Skeletal muscle cell (primary cell): ENCODE measurements around the gene TRIM17.

Experiments used
- DNase-seq: peaks from one replicate; pipeline ENCODE4 v3.0.0-alpha.2; 2010; ENCODE audit warnings: low read depth
- H3K4me3 ChIP-seq: 2 replicates; pipeline ENCODE4 v1.5.1; 2011; ENCODE audit warnings: low read depth, mild to moderate bottlenecking, control low read depth, low read length, moderate library complexity

Gene TRIM17

DNA sequence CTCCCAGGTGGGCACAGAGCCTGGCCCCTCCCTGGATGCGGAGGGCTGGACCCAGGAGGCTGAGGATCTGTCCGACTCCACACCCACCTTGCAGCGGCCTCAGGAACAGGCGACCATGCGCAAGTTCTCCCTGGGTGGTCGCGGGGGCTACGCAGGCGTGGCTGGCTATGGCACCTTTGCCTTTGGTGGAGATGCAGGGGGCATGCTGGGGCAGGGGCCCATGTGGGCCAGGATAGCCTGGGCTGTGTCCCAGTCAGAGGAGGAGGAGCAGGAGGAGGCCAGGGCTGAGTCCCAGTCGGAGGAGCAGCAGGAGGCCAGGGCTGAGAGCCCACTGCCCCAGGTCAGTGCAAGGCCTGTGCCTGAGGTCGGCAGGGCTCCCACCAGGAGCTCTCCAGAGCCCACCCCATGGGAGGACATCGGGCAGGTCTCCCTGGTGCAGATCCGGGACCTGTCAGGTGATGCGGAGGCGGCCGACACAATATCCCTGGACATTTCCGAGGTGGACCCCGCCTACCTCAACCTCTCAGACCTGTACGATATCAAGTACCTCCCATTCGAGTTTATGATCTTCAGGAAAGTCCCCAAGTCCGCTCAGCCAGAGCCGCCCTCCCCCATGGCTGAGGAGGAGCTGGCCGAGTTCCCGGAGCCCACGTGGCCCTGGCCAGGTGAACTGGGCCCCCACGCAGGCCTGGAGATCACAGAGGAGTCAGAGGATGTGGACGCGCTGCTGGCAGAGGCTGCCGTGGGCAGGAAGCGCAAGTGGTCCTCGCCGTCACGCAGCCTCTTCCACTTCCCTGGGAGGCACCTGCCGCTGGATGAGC lies 44.3 kb downstream of the TRIM17 start:
- DNase-seq = no peak
- no peak overlapping the region for H3K4me3 ChIP-seq

GRCh38 chr1:228371741-228372182 lies 44.9 kb downstream of the TRIM17 start:
- no peak overlapping the region for H3K4me3 ChIP-seq
- no peak for DNase-seq

DNA sequence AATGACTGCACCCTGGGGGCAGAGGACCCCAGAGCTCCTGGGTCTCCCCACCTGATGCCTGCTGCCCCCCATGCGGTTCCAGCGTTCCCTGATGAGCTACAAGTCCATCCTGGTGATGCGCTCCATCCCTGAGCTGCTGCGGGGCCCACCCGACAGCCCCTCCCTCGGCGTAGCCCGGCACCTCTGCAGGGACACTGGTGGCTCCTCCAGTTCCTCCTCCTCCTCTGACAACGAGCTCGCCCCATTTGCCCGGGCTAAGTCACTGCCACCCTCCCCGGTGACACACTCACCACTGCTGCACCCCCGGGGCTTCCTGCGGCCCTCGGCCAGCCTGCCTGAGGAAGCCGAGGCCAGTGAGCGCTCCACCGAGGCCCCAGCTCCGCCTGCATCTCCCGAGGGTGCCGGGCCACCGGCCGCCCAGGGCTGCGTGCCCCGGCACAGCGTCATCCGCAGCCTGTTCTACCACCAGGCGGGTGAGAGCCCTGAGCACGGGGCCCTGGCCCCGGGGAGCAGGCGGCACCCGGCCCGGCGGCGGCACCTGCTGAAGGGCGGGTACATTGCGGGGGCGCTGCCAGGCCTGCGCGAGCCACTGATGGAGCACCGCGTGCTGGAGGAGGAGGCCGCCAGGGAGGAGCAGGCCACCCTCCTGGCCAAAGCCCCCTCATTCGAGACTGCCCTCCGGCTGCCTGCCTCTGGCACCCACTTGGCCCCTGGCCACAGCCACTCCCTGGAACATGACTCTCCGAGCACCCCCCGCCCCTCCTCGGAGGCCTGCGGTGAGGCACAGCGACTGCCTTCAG lies 45.5 kb downstream of the TRIM17 start:
- H3K4me3 ChIP-seq = no peak overlapping the region
- DNase-seq = no peak

- H3K4me3 ChIP-seq = no peak overlapping the region
- DNase-seq = no peak
These were observed 46.2 kb downstream of the TRIM17 start for GRCh38 chr1:228370439-228370940.

GRCh38 chr1:228369608-228370438 lies 46.8 kb downstream of the TRIM17 start:
- H3K4me3 ChIP-seq = no peak overlapping the region
- DNase-seq = no peak

- DNase-seq = no peak
- H3K4me3 ChIP-seq = no peak overlapping the region
These were observed 47.7 kb downstream of the TRIM17 start for GRCh38 chr1:228368801-228369607.

GRCh38 chr1:228367798-228368791 lies 48.6 kb downstream of the TRIM17 start:
- H3K4me3 ChIP-seq = no peak overlapping the region
- no peak for DNase-seq

DNA sequence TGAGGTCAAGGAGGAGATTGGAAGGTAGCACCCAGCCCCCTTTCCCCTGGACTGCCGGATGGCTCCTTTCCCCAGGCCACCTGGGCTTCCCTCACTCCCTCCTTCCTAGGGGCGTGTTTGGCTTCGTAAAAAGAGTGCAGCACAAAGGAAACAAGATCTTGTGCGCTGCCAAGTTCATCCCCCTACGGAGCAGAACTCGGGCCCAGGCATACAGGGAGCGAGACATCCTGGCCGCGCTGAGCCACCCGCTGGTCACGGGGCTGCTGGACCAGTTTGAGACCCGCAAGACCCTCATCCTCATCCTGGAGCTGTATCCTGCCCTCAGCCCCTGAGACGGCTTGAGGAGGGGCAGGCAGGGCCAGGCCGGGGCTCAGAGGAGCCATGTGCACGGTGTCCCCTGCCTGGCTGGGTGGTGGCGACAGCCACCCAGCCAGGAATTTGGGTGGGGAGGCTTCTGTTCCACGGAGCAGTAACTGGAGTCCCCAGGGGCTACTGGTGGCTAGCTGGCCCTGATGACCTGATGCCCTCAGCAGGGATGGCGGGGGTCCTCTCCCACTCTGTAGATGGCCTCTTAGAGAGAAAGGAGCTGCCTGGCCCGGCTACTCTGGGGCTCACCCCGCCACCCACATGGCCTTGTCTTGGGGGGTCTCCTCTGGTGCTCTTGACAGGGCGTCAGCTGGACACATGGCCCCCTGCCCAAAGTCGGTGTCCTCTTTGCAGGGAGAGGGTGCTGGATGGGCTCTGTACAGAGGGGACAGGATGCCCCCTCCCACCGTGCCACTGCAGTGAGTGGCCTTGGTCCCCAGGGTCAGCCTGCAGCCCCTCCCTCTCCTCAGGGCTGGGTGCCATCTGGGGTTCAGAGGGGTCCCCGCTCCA lies 49.6 kb downstream of the TRIM17 start:
- H3K4me3 ChIP-seq = no peak overlapping the region
- no peak for DNase-seq

GRCh38 chr1:228366062-228366865 lies 50.4 kb downstream of the TRIM17 start:
- no peak for DNase-seq
- no peak overlapping the region for H3K4me3 ChIP-seq

- H3K4me3 ChIP-seq = no peak overlapping the region
- DNase-seq = no peak
These were observed 51.2 kb downstream of the TRIM17 start for GRCh38 chr1:228365271-228366061.

GRCh38 chr1:228364706-228365213 lies 51.9 kb downstream of the TRIM17 start:
- H3K4me3 ChIP-seq = no peak overlapping the region
- no peak for DNase-seq

GRCh38 chr1:228364068-228364705 lies 52.5 kb downstream of the TRIM17 start:
- DNase-seq = no peak
- no peak overlapping the region for H3K4me3 ChIP-seq

GRCh38 chr1:228363686-228364067 lies 53.0 kb downstream of the TRIM17 start:
- no peak for DNase-seq
- H3K4me3 ChIP-seq = no peak overlapping the region

GRCh38 chr1:228362884-228363450 lies 53.7 kb downstream of the TRIM17 start:
- no peak for DNase-seq
- H3K4me3 ChIP-seq = no peak overlapping the region
